AG10803 (cell line): ENCODE data around the gene WDR48.

Experiments used
- DNase-seq: peaks from one replicate; pipeline ENCODE4 v3.0.0; 2010; ENCODE audit warnings: low read depth
- H3K4me3 ChIP-seq: 2 replicates; pipeline ENCODE4 v1.5.1; 2011; ENCODE audit warnings: mild to moderate bottlenecking, low read length, control low read depth
- CTCF ChIP-seq: conservative IDR thresholded peaks from 2 replicates; pipeline ENCODE4 v1.5.1; 2011; ENCODE audit warnings: mild to moderate bottlenecking, low read length, control low read depth, inconsistent platforms

The WDR48 gene

GRCh38 chr3:39101022-39101689, 49.3 kb downstream of the WDR48 start:
- TF ChIP-seq CTCF, result peak; percentile 74
- H3K4me3 ChIP-seq, result no peak overlapping the region
- peak; percentile 41 for DNase-seq

GRCh38 chr3:39102504-39103323, 50.9 kb downstream of the WDR48 start:
- no peak overlapping the region for H3K4me3 ChIP-seq
- TF ChIP-seq CTCF, result no peak
- DNase-seq, result no peak

- 0 out of 2 replicates have a peak, but pooled peaks have one; percentile 3 for TF ChIP-seq CTCF
- no peak overlapping the region for H3K4me3 ChIP-seq
- no peak for DNase-seq
Measured at GRCh38 chr3:39103324-39103693, 51.5 kb downstream of the WDR48 start.

GRCh38 chr3:39103791-39104552, 52.2 kb downstream of the WDR48 start:
- no peak for TF ChIP-seq CTCF
- DNase-seq, result no peak
- no peak overlapping the region for H3K4me3 ChIP-seq

GRCh38 chr3:39104961-39105686, 53.3 kb downstream of the WDR48 start:
- DNase-seq, result no peak
- no peak overlapping the region for H3K4me3 ChIP-seq
- no peak for TF ChIP-seq CTCF

GRCh38 chr3:39105687-39106063, 53.9 kb downstream of the WDR48 start:
- DNase-seq, result no peak
- H3K4me3 ChIP-seq, result peak overlapping the region; percentile 95
- no peak for TF ChIP-seq CTCF
